Epithelial cell of esophagus (primary cell): ENCODE data around the gene PSORS1C1.
A peak's percentile ranks its signal among the peaks of the same experiment; 100 is the strongest.
"Not testable (repeated sequence)": the region's sequence is repeated elsewhere in the genome, so short reads cannot be mapped to it uniquely, and the experiment has no call there.

Experiments used
- DNase-seq: peaks from one replicate; pipeline ENCODE4 v3.0.0; 2010; ENCODE audit warnings: low read depth
- H3K4me3 ChIP-seq: 2 replicates; pipeline ENCODE4 v1.5.1; 2011; ENCODE audit warnings: mild to moderate bottlenecking, low read length, control low read depth
- CTCF ChIP-seq: IDR thresholded peaks from 2 replicates; pipeline ENCODE4 v1.5.1; 2011; ENCODE audit warnings: low read depth, mild to moderate bottlenecking, low read length, control low read depth, inconsistent platforms; ENCODE audit not compliant: insufficient read depth; ENCODE audit errors: missing control alignments

The PSORS1C1 gene

GRCh38 chr6:31114541-31114878, at the start of gene PSORS1C1:
Gene PSORS1C1 (plus strand): TSS chr6:31114800. CDS start chr6:31129633, 14,833 bp downstream.
- TF ChIP-seq CTCF, result no peak
- DNase-seq, result peak; percentile 98
- H3K4me3 ChIP-seq, result peak within 1 kb of the TSS; percentile 55

- H3K4me3 ChIP-seq, result no peak overlapping the region
- no peak for DNase-seq
- TF ChIP-seq CTCF, result no peak
Measured at GRCh38 chr6:31065556-31065955, 49.0 kb upstream of the PSORS1C1 start.

GRCh38 chr6:31067028-31067427, 47.6 kb upstream of the PSORS1C1 start:
- not testable (repeated sequence) for H3K4me3 ChIP-seq, DNase-seq

- not testable (repeated sequence) for DNase-seq, H3K4me3 ChIP-seq
Measured at GRCh38 chr6:31067891-31068668, 46.5 kb upstream of the PSORS1C1 start.

- no peak overlapping the region for H3K4me3 ChIP-seq
- DNase-seq, result peak; percentile 83
- TF ChIP-seq CTCF, result peak; percentile 96
Measured at GRCh38 chr6:31068669-31069340, 45.8 kb upstream of the PSORS1C1 start.

GRCh38 chr6:31070711-31071197, 43.8 kb upstream of the PSORS1C1 start:
- peak; percentile 91 for TF ChIP-seq CTCF
- no peak overlapping the region for H3K4me3 ChIP-seq
- DNase-seq, result peak; percentile 90

GRCh38 chr6:31074401-31074800, 40.2 kb upstream of the PSORS1C1 start:
- no peak overlapping the region for H3K4me3 ChIP-seq
- DNase-seq, result no peak
- no peak for TF ChIP-seq CTCF

GRCh38 chr6:31075528-31075927, 39.1 kb upstream of the PSORS1C1 start:
- H3K4me3 ChIP-seq, result no peak overlapping the region
- peak; percentile 56 for DNase-seq
- no peak for TF ChIP-seq CTCF
